Measurements from ENCODE around the gene MCM7. TPM values are rescaled to one million over a fixed set of nuclear protein-coding genes. Genes with fewer than 3 reads are reported as not detected.

The MCM7 gene
- polyA plus RNA-seq, 2 donors, result 46.4 to 66.8 TPM

GRCh38 chr7:100109521-100110163 is 8.4 kb upstream of the MCM7 start:
- WGBS, 2 donors, result 90 to 92% methylated on average over 12 of the region's 12 CpGs
- H3K36me3 ChIP-seq (ENCODE audit: control insufficient read depth in 2 of 2, insufficient read depth in 2 of 2, low read length in 1 of 2), result peaks cover 0 to 58% of the 10 kb centered on the region in 2 donors
- H3K4me1 ChIP-seq (ENCODE audit: control insufficient read depth in 2 of 2, insufficient read depth in 2 of 2, low read length in 1 of 2), result no peaks in the 10 kb centered on the region
- H3K4me3 ChIP-seq (ENCODE audit: low read depth in 1 of 2, low read length in 2 of 2), result no peak overlapping the region
- H3K27me3 ChIP-seq (ENCODE audit: control insufficient read depth in 1 of 2, insufficient read depth in 2 of 2, low read length in 2 of 2), result no peaks in the 10 kb centered on the region
- no peaks in the 10 kb centered on the region for H3K9me3 ChIP-seq (ENCODE audit: control insufficient read depth in 2 of 2, insufficient read depth in 1 of 2, low read depth in 1 of 2, low read length in 1 of 2)
- no peak overlapping the region for H3K27ac ChIP-seq (ENCODE audit: low read depth in 2 of 2, low read length in 1 of 2)

- H3K36me3 ChIP-seq (ENCODE audit: control insufficient read depth in 2 of 2, insufficient read depth in 2 of 2, low read length in 1 of 2), result peaks cover 0 to 51% of the 10 kb centered on the region in 2 donors
- WGBS, 2 donors, result 80 to 84% methylated on average over 9 to 11 of the region's 11 CpGs
- no peak overlapping the region for H3K4me3 ChIP-seq (ENCODE audit: low read depth in 1 of 2, low read length in 2 of 2)
- no peaks in the 10 kb centered on the region for H3K27me3 ChIP-seq (ENCODE audit: control insufficient read depth in 1 of 2, insufficient read depth in 2 of 2, low read length in 2 of 2)
- H3K4me1 ChIP-seq (ENCODE audit: control insufficient read depth in 2 of 2, insufficient read depth in 2 of 2, low read length in 1 of 2), result no peaks in the 10 kb centered on the region
- H3K9me3 ChIP-seq (ENCODE audit: control insufficient read depth in 2 of 2, insufficient read depth in 1 of 2, low read depth in 1 of 2, low read length in 1 of 2), result no peaks in the 10 kb centered on the region
- no peak overlapping the region for H3K27ac ChIP-seq (ENCODE audit: low read depth in 2 of 2, low read length in 1 of 2)
Observed at GRCh38 chr7:100107890-100108289, 6.7 kb upstream of the MCM7 start.

GRCh38 chr7:100107125-100107737 is 6.0 kb upstream of the MCM7 start:
- Histone ChIP-seq H3K36me3 (ENCODE audit: control insufficient read depth in 2 of 2, insufficient read depth in 2 of 2, low read length in 1 of 2) (peaks cover 0 to 51% of the 10 kb centered on the region in 2 donors), H3K27ac (ENCODE audit: low read depth in 2 of 2, low read length in 1 of 2) (no peak overlapping the region), H3K27me3 (ENCODE audit: control insufficient read depth in 1 of 2, insufficient read depth in 2 of 2, low read length in 2 of 2) (no peaks in the 10 kb centered on the region), H3K4me1 (ENCODE audit: control insufficient read depth in 2 of 2, insufficient read depth in 2 of 2, low read length in 1 of 2) (peaks cover 0 to 5% of the 10 kb centered on the region in 2 donors), H3K4me3 (ENCODE audit: low read depth in 1 of 2, low read length in 2 of 2) (no peak overlapping the region), H3K9me3 (ENCODE audit: control insufficient read depth in 2 of 2, insufficient read depth in 1 of 2, low read depth in 1 of 2, low read length in 1 of 2) (no peaks in the 10 kb centered on the region)
- 78 to 82% methylated on average over 25 of the region's 25 CpGs for WGBS, 2 donors

GRCh38 chr7:100106633-100107032 is 5.4 kb upstream of the MCM7 start:
- Histone ChIP-seq H3K27me3 (ENCODE audit: control insufficient read depth in 1 of 2, insufficient read depth in 2 of 2, low read length in 2 of 2) (no peaks in the 10 kb centered on the region), H3K4me3 (ENCODE audit: low read depth in 1 of 2, low read length in 2 of 2) (no peak overlapping the region), H3K4me1 (ENCODE audit: control insufficient read depth in 2 of 2, insufficient read depth in 2 of 2, low read length in 1 of 2) (peaks cover 0 to 6% of the 10 kb centered on the region in 2 donors), H3K36me3 (ENCODE audit: control insufficient read depth in 2 of 2, insufficient read depth in 2 of 2, low read length in 1 of 2) (peaks cover 0 to 45% of the 10 kb centered on the region in 2 donors), H3K9me3 (ENCODE audit: control insufficient read depth in 2 of 2, insufficient read depth in 1 of 2, low read depth in 1 of 2, low read length in 1 of 2) (no peaks in the 10 kb centered on the region), H3K27ac (ENCODE audit: low read depth in 2 of 2, low read length in 1 of 2) (no peak overlapping the region)
- 79 to 82% methylated on average over 17 of the region's 17 CpGs for WGBS, 2 donors

GRCh38 chr7:100105534-100105933 is 4.3 kb upstream of the MCM7 start:
- H3K27ac ChIP-seq (ENCODE audit: low read depth in 2 of 2, low read length in 1 of 2), result no peak overlapping the region
- peaks cover 0 to 37% of the 10 kb centered on the region in 2 donors for H3K36me3 ChIP-seq (ENCODE audit: control insufficient read depth in 2 of 2, insufficient read depth in 2 of 2, low read length in 1 of 2)
- WGBS, 2 donors, result 94 to 98% methylated on average over 4 of the region's 4 CpGs
- no peaks in the 10 kb centered on the region for H3K27me3 ChIP-seq (ENCODE audit: control insufficient read depth in 1 of 2, insufficient read depth in 2 of 2, low read length in 2 of 2)
- no peaks in the 10 kb centered on the region for H3K9me3 ChIP-seq (ENCODE audit: control insufficient read depth in 2 of 2, insufficient read depth in 1 of 2, low read depth in 1 of 2, low read length in 1 of 2)
- peaks cover 0 to 6% of the 10 kb centered on the region in 2 donors for H3K4me1 ChIP-seq (ENCODE audit: control insufficient read depth in 2 of 2, insufficient read depth in 2 of 2, low read length in 1 of 2)
- no peak overlapping the region for H3K4me3 ChIP-seq (ENCODE audit: low read depth in 1 of 2, low read length in 2 of 2)

GRCh38 chr7:100102950-100103840 is 2.0 kb upstream of the MCM7 start:
- H3K4me3 ChIP-seq (ENCODE audit: low read depth in 1 of 2, low read length in 2 of 2), result no peak overlapping the region
- no peaks in the 10 kb centered on the region for H3K27me3 ChIP-seq (ENCODE audit: control insufficient read depth in 1 of 2, insufficient read depth in 2 of 2, low read length in 2 of 2)
- peaks cover 0 to 40% of the 10 kb centered on the region in 2 donors for H3K36me3 ChIP-seq (ENCODE audit: control insufficient read depth in 2 of 2, insufficient read depth in 2 of 2, low read length in 1 of 2)
- no peaks in the 10 kb centered on the region for H3K9me3 ChIP-seq (ENCODE audit: control insufficient read depth in 2 of 2, insufficient read depth in 1 of 2, low read depth in 1 of 2, low read length in 1 of 2)
- H3K4me1 ChIP-seq (ENCODE audit: control insufficient read depth in 2 of 2, insufficient read depth in 2 of 2, low read length in 1 of 2), result peaks cover 0 to 14% of the 10 kb centered on the region in 2 donors
- 83 to 85% methylated on average over 17 of the region's 17 CpGs for WGBS, 2 donors
- peak overlapping the region in 1 of 2 donors; percentile 9 for H3K27ac ChIP-seq (ENCODE audit: low read depth in 2 of 2, low read length in 1 of 2)

- WGBS, 2 donors, result 0 to 1% methylated on average over 60 to 61 of the region's 61 CpGs
- no peaks in the 10 kb centered on the region for H3K9me3 ChIP-seq (ENCODE audit: control insufficient read depth in 2 of 2, insufficient read depth in 1 of 2, low read depth in 1 of 2, low read length in 1 of 2)
- H3K36me3 ChIP-seq (ENCODE audit: control insufficient read depth in 2 of 2, insufficient read depth in 2 of 2, low read length in 1 of 2), result peaks cover 17 to 34% of the 10 kb centered on the region in 2 donors
- H3K4me3 ChIP-seq (ENCODE audit: low read depth in 1 of 2, low read length in 2 of 2), result peak overlapping the region; percentile 59 to 85
- H3K4me1 ChIP-seq (ENCODE audit: control insufficient read depth in 2 of 2, insufficient read depth in 2 of 2, low read length in 1 of 2), result peaks cover 0 to 14% of the 10 kb centered on the region in 2 donors
- no peaks in the 10 kb centered on the region for H3K27me3 ChIP-seq (ENCODE audit: control insufficient read depth in 1 of 2, insufficient read depth in 2 of 2, low read length in 2 of 2)
- H3K27ac ChIP-seq (ENCODE audit: low read depth in 2 of 2, low read length in 1 of 2), result peak overlapping the region; percentile 89 to 90
Observed at GRCh38 chr7:100100420-100101015, 679 bp downstream of the MCM7 start.

GRCh38 chr7:100099452-100099851 is 1.7 kb downstream of the MCM7 start:
- Histone ChIP-seq H3K4me1 (ENCODE audit: control insufficient read depth in 2 of 2, insufficient read depth in 2 of 2, low read length in 1 of 2) (peaks cover 0 to 14% of the 10 kb centered on the region in 2 donors), H3K9me3 (ENCODE audit: control insufficient read depth in 2 of 2, insufficient read depth in 1 of 2, low read depth in 1 of 2, low read length in 1 of 2) (no peaks in the 10 kb centered on the region), H3K36me3 (ENCODE audit: control insufficient read depth in 2 of 2, insufficient read depth in 2 of 2, low read length in 1 of 2) (peaks cover 20 to 35% of the 10 kb centered on the region in 2 donors), H3K27ac (ENCODE audit: low read depth in 2 of 2, low read length in 1 of 2) (peak overlapping the region; percentile 26 to 61), H3K4me3 (ENCODE audit: low read depth in 1 of 2, low read length in 2 of 2) (peak overlapping the region; percentile 18 to 85), H3K27me3 (ENCODE audit: control insufficient read depth in 1 of 2, insufficient read depth in 2 of 2, low read length in 2 of 2) (no peaks in the 10 kb centered on the region)
- WGBS, 2 donors, result 54 to 60% methylated on average over 12 of the region's 12 CpGs

GRCh38 chr7:100098913-100099312 is 2.3 kb downstream of the MCM7 start:
- peaks cover 0 to 14% of the 10 kb centered on the region in 2 donors for H3K4me1 ChIP-seq (ENCODE audit: control insufficient read depth in 2 of 2, insufficient read depth in 2 of 2, low read length in 1 of 2)
- peak overlapping the region in 1 of 2 donors; percentile 34 for H3K27ac ChIP-seq (ENCODE audit: low read depth in 2 of 2, low read length in 1 of 2)
- H3K27me3 ChIP-seq (ENCODE audit: control insufficient read depth in 1 of 2, insufficient read depth in 2 of 2, low read length in 2 of 2), result no peaks in the 10 kb centered on the region
- WGBS, 2 donors, result 81 to 82% methylated on average over 10 of the region's 10 CpGs
- H3K36me3 ChIP-seq (ENCODE audit: control insufficient read depth in 2 of 2, insufficient read depth in 2 of 2, low read length in 1 of 2), result peaks cover 20 to 35% of the 10 kb centered on the region in 2 donors
- no peaks in the 10 kb centered on the region for H3K9me3 ChIP-seq (ENCODE audit: control insufficient read depth in 2 of 2, insufficient read depth in 1 of 2, low read depth in 1 of 2, low read length in 1 of 2)
- no peak overlapping the region for H3K4me3 ChIP-seq (ENCODE audit: low read depth in 1 of 2, low read length in 2 of 2)
